Esophagus (tissue), 2 donors: ENCODE measurements around the gene TTC4. TPM values are rescaled to one million over a fixed set of nuclear protein-coding genes. Genes with fewer than 3 reads are reported as not detected.

Experiments
- H3K27ac ChIP-seq, 2 donors: one replicate each; pipeline ENCODE4 v1.5.1; 2013; ENCODE audit warnings: low read depth in 2 of 2, mild to moderate bottlenecking in 2 of 2, inconsistent platforms in 1 of 2, low read length in 1 of 2, moderate library complexity in 1 of 2
- H3K27me3 ChIP-seq, 2 donors: one replicate each; pipeline ENCODE4 v1.6.1; 2013; ENCODE audit warnings: low read length in 2 of 2, control low read depth in 1 of 2, mild to moderate bottlenecking in 1 of 2; ENCODE audit not compliant: insufficient read depth in 2 of 2, control insufficient read depth in 1 of 2
- H3K36me3 ChIP-seq, 2 donors: one replicate each; pipeline ENCODE4 v1.6.1; 2013; ENCODE audit warnings: low read length in 1 of 2; ENCODE audit not compliant: control insufficient read depth in 2 of 2, insufficient read depth in 2 of 2
- H3K4me1 ChIP-seq, 2 donors: one replicate each; pipeline ENCODE4 v1.6.1; 2013; ENCODE audit warnings: low read length in 1 of 2; ENCODE audit not compliant: control insufficient read depth in 2 of 2, insufficient read depth in 2 of 2
- H3K4me3 ChIP-seq, 2 donors: one replicate each; pipeline ENCODE4 v1.5.1; 2013; ENCODE audit warnings: low read length in 2 of 2, mild to moderate bottlenecking in 2 of 2, low read depth in 1 of 2, moderate library complexity in 1 of 2
- H3K9me3 ChIP-seq, 2 donors: one replicate each; pipeline ENCODE4 v1.6.1; 2013; ENCODE audit warnings: mild to moderate bottlenecking in 2 of 2, low read depth in 1 of 2, low read length in 1 of 2, moderate library complexity in 1 of 2; ENCODE audit not compliant: control insufficient read depth in 2 of 2, insufficient read depth in 1 of 2
- WGBS, 2 donors: extraction: QIAGEN DNeasy Blood & Tissue Kit; methylation state at CpG; one replicate each; pipeline ENCODE4 v1.1.7; 2013; 5-methylcytosine and 5-hydroxymethylcytosine counted together
- polyA plus RNA-seq, 2 donors: library from polyadenylated mRNA; stranded (reverse); fragments of 200-250 nt; gene quantifications; one replicate each; pipeline ENCODE4 v1.2.3, GENCODE V29; 2013
- donor health status: healthy with polysubstance abuse.
- donor health status: Bipolar disorder and iron deficiency.

Gene TTC4
- polyA plus RNA-seq, 2 donors, result 7.7 to 12.5 TPM

DNA sequence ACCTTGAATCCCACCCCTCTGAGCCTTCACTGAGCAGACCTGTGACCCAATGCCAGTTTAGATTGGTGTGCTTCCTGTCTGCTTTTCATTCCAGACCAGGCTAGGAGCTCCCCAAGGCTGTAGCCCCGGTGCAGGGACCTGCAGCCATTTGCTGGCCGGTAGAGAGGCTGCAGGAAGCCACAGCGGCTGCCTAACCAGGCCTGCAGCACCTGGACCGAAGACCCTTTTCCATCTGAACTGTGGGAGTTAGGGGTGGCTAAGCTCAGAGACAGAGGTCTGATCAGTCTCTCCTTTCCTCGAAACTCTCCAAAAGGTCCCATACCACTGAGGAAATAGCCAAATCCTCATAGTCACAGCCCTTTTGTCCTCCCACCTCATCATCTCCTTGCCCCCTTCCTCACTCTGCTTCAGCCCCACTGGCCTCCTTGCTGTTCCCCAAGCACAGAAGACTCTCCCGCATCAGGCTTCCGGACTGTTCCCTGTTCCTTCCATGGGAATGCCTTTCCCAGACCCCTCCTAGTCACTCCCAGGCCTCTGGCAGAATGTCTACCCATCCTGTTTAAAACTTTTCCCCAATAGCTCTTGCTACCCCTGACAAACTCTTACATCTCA is 674 bp upstream of the TTC4 start:
- H3K27ac ChIP-seq, result peak overlapping the region; percentile 71 to 88
- H3K27me3 ChIP-seq, result no peaks in the 10 kb centered on the region
- peak overlapping the region; percentile 82 to 86 for H3K4me3 ChIP-seq
- H3K4me1 ChIP-seq, result peaks cover 0 to 4% of the 10 kb centered on the region in 2 donors
- H3K9me3 ChIP-seq, result no peaks in the 10 kb centered on the region
- H3K36me3 ChIP-seq, result peaks cover 0 to 3% of the 10 kb centered on the region in 2 donors
- WGBS, 2 donors, result 89 to 95% methylated on average over 7 of the region's 7 CpGs

- WGBS, 2 donors, result 26 to 27% methylated on average over 8 of the region's 8 CpGs
- peaks cover 0 to 3% of the 10 kb centered on the region in 2 donors for H3K36me3 ChIP-seq
- peaks cover 0 to 4% of the 10 kb centered on the region in 2 donors for H3K4me1 ChIP-seq
- H3K27me3 ChIP-seq, result no peaks in the 10 kb centered on the region
- H3K9me3 ChIP-seq, result no peaks in the 10 kb centered on the region
- H3K27ac ChIP-seq, result peak overlapping the region in 1 of 2 donors; percentile 88
- H3K4me3 ChIP-seq, result peak overlapping the region; percentile 82 to 86
These were observed 812 bp downstream of the TTC4 start for GRCh38 chr1:54716299-54717047.

- H3K27me3 ChIP-seq, result no peaks in the 10 kb centered on the region
- H3K4me1 ChIP-seq, result no peaks in the 10 kb centered on the region
- H3K36me3 ChIP-seq, result peaks cover 7 to 10% of the 10 kb centered on the region in 2 donors
- no peaks in the 10 kb centered on the region for H3K9me3 ChIP-seq
- no peak overlapping the region for H3K27ac ChIP-seq
- H3K4me3 ChIP-seq, result no peak overlapping the region
These were observed 6.1 kb downstream of the TTC4 start for GRCh38 chr1:54721719-54722118.

DNA sequence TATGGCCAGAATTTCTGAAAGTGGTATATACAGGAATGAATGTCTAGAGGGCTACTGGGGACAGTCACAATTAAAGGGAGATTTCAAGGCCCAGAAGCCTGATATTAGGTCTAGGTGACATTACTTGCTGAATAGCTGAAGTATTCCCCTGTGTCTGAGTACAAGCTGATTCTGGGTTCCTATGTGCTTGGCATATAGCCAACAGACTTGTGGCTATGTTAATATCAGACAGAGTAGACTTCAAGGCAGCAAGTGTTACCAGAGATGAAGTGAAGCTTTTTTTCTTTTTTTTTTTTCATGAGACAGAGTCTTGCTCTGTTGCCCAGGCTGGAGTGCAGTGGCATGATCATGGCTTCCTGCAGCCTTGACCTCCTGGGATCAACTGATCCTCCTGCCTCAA is 8.3 kb downstream of the TTC4 start:
- Histone ChIP-seq H3K36me3 (peaks cover 6 to 10% of the 10 kb centered on the region in 2 donors), H3K27me3 (no peaks in the 10 kb centered on the region), H3K4me1 (no peaks in the 10 kb centered on the region), H3K4me3 (no peak overlapping the region), H3K9me3 (no peaks in the 10 kb centered on the region), H3K27ac (no peak overlapping the region)

GRCh38 chr1:54724771-54725170 is 9.1 kb downstream of the TTC4 start:
- WGBS, 2 donors, result 92 to 98% methylated on average over 1 of the region's 1 CpG
- Histone ChIP-seq H3K36me3 (peaks cover 4 to 10% of the 10 kb centered on the region in 2 donors), H3K27me3 (no peaks in the 10 kb centered on the region), H3K4me3 (no peak overlapping the region), H3K27ac (no peak overlapping the region), H3K9me3 (no peaks in the 10 kb centered on the region), H3K4me1 (no peaks in the 10 kb centered on the region)

GRCh38 chr1:54728027-54728426 is 12.4 kb downstream of the TTC4 start:
- H3K4me1 ChIP-seq, result no peaks in the 10 kb centered on the region
- H3K27me3 ChIP-seq, result no peaks in the 10 kb centered on the region
- no peak overlapping the region for H3K27ac ChIP-seq
- H3K36me3 ChIP-seq, result peaks cover 7 to 9% of the 10 kb centered on the region in 2 donors
- no peak overlapping the region for H3K4me3 ChIP-seq
- H3K9me3 ChIP-seq, result no peaks in the 10 kb centered on the region
- 83 to 89% methylated on average over 3 of the region's 3 CpGs for WGBS, 2 donors

DNA sequence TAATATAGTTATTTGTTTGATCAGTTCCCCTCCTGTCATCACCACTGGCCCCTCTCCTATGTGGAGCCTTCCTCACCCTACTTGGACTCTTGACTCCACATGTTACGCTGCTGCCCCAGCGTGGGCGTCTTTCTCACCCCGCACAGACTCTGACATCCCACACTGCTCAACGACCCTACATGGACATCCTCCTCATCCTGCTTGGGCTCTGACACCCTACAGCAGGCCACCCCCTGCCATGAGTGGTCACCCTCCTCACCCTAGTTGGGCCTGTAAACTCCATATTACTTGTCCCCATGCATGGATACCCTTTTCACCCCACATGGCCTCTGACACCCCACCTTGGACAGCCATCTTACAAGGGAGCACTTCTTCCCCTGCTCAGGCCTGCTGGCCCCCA is 21.0 kb downstream of the TTC4 start:
- peaks cover 14 to 29% of the 10 kb centered on the region in 2 donors for H3K36me3 ChIP-seq
- no peaks in the 10 kb centered on the region for H3K4me1 ChIP-seq
- H3K27me3 ChIP-seq, result no peaks in the 10 kb centered on the region
- no peak overlapping the region for H3K27ac ChIP-seq
- H3K9me3 ChIP-seq, result no peaks in the 10 kb centered on the region
- H3K4me3 ChIP-seq, result no peak overlapping the region
- 93 to 95% methylated on average over 5 of the region's 5 CpGs for WGBS, 2 donors

DNA sequence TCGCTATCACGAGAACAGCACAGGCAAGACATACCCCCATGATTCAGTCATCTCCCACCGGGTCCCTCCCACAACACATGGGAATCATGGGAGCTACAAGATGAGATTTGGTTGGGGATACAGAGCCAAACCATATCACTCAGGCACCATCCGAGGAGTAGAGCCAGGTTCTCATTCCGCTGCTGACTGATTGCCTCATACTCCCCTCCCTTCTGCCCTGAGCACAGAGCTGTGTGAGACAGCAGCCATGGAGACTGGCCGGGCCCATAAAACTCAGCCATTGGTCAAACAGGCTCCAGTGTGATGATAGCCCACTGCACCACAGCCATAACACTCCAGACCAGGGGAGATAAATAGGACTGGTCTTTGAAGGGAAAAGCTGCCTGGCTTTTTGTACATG is 22.6 kb downstream of the TTC4 start:
- H3K4me1 ChIP-seq, result no peaks in the 10 kb centered on the region
- no peaks in the 10 kb centered on the region for H3K27me3 ChIP-seq
- no peaks in the 10 kb centered on the region for H3K9me3 ChIP-seq
- H3K4me3 ChIP-seq, result no peak overlapping the region
- WGBS, 2 donors, result 94% methylated on average over 6 of the region's 6 CpGs
- H3K36me3 ChIP-seq, result peaks cover 22 to 42% of the 10 kb centered on the region in 2 donors
- H3K27ac ChIP-seq, result no peak overlapping the region

GRCh38 chr1:54741531-54741930 is 25.9 kb downstream of the TTC4 start:
- 84 to 90% methylated on average over 4 of the region's 4 CpGs for WGBS, 2 donors
- peaks cover 22 to 47% of the 10 kb centered on the region in 2 donors for H3K36me3 ChIP-seq

GRCh38 chr1:54742282-54742681 is 26.6 kb downstream of the TTC4 start:
- Histone ChIP-seq H3K4me1 (peaks cover 0 to 2% of the 10 kb centered on the region in 2 donors), H3K36me3 (peaks cover 22 to 41% of the 10 kb centered on the region in 2 donors)

More at GRCh38 chr1:54741531-54741930, 25.9 kb downstream of the TTC4 start:
- Histone ChIP-seq H3K27me3 (no peaks in the 10 kb centered on the region), H3K4me3 (no peak overlapping the region), H3K4me1 (peaks cover 0 to 2% of the 10 kb centered on the region in 2 donors), H3K9me3 (no peaks in the 10 kb centered on the region), H3K27ac (no peak overlapping the region)

More at GRCh38 chr1:54742282-54742681, 26.6 kb downstream of the TTC4 start:
- H3K27me3 ChIP-seq, result no peaks in the 10 kb centered on the region
- H3K9me3 ChIP-seq, result no peaks in the 10 kb centered on the region
- no peak overlapping the region for H3K27ac ChIP-seq
- WGBS, 2 donors, result 48 to 53% methylated on average over 4 of the region's 4 CpGs
- H3K4me3 ChIP-seq, result no peak overlapping the region
